ENCODE measurements around the gene CELF6. TPM values are rescaled to one million over a fixed set of nuclear protein-coding genes. Genes with fewer than 3 reads are reported as not detected.
A peak's percentile ranks its signal among the peaks of the same experiment; 100 is the strongest.

CELF6 gene
- total RNA-seq, 1 donor from 2014 or later: not detected

GRCh38 chr15:72271221-72271620 is 48.7 kb downstream of the CELF6 start:
- ATAC-seq: no peak

DNA sequence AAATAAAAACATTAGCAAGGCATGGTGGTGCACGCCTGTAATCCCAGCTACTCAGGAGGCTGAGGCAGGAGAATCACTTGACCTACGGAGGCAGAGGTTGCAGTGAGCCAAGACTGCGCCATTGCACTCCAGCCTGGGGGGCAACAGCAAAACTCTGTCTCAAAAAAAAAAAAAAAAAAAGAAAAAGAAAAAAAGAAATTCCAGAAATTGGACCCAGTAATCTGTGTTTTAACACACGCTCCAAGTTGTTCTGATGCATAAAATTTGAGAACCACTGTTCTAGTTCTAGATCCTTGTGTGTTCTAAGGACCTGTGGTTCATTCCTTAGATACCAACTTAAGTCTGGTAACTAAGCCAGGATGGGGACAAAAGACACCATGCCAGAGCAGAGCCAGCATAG is 50.2 kb downstream of the CELF6 start:
- no peak for ATAC-seq

DNA sequence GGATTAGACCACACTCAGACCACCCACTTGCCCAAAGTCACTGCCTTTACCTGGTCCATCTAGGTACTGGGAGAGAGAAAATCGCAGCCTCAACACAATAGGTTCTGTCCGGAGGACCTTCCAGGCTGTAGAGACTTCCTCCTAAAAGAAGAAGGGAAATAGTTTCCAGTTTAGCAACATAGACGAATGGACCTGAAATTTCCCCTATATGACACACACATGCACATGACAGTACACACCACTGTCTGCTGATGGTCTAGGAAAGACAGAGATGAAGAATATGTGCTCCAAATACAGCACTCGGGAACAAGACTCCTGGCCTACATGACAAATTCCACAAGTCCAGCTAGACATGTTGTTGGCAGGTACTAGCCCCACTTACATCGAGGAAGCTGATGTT is 54.9 kb downstream of the CELF6 start:
- ATAC-seq: no peak

- no peak for ATAC-seq
These were observed 67.2 kb downstream of the CELF6 start for GRCh38 chr15:72252663-72253299.

- peak; percentile 25 for ATAC-seq
These were observed 70.7 kb downstream of the CELF6 start for GRCh38 chr15:72249142-72249810.

DNA sequence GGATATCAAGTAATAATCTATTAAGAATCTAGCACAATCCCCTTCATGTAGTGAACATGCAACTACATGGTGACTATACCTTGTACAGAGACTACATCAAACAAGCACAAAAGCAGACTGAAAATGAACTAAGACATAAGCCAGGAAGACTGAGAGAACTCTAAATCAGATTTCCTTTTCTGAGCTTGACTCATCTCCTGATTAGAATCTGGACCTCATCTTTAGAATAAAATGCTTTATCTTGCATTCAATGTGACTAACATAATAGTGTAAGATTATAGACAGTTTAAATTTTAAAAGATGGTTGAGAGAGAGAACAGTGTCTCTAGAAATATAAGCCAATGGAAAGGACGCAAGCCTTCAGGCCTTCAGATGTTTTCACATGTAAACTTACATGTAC is 71.4 kb downstream of the CELF6 start:
- ATAC-seq: no peak

DNA sequence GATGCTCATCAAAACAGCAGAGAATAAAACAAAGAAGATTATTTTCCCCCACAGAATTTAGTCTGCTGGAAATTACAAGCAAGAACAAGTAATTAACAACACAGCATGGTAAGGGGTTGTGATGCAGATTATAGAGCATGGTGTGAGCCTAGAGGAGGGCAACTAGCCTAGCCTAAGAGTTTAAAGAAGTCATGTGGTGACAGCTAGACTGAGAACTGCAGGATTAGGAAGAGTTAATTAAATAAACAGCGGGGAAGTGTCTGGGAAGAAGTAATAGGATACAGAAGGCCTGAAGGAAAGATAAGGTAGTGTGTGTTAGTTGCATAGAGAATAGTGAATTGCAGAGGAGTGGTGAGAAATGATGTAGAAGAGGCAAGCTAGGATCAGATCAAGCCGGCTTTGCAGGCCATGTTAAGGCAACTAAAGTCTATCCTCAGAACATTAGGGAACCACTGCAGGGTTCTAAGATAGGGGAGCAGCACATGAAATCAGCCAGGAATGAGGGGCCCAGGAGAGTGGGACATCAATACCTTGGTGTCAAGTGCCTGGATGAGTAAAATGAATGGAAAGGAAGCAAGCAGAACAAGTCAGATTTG is 77.1 kb downstream of the CELF6 start:
- ATAC-seq: no peak

DNA sequence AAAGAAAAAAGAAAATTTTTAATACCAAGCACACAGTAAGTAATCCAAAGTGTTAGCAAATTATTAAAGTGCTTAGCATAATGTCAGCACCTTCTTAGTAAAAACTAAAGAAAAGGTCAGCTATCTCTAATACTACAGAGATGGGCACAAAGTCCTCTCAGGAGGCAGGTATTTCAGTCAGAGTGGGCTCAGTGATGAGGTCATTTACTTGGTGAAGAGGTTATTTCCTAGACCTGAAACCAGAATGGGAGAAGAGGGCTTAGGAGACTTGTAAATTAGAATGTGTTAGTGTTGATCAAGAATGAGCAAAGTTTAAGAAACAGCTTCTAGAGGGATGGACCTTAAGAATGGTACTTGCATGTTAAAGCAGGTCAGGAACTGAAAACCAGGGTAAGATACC is 80.3 kb downstream of the CELF6 start:
- no peak for ATAC-seq

DNA sequence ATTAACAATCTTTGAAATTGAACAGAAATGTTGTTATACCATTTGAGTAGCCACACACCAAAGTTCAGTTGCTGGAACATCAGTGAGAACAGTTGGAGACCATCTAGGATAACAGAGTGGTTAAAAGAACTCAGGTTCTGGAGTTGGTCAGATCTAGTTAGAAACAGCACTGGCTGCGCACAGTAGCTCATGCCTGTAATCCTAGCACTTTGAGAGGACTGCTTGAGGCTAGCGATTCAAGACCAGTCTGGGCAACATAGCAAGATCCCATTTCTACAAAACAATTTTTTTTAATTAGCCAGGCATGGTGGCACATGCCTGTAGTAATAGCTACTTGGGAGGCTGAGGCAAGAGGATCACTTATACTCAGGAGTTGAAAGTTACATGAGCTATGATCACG is 81.4 kb downstream of the CELF6 start:
- no peak for ATAC-seq

GRCh38 chr15:72237853-72238224 is 82.1 kb downstream of the CELF6 start:
- peak; percentile 61 for ATAC-seq

DNA sequence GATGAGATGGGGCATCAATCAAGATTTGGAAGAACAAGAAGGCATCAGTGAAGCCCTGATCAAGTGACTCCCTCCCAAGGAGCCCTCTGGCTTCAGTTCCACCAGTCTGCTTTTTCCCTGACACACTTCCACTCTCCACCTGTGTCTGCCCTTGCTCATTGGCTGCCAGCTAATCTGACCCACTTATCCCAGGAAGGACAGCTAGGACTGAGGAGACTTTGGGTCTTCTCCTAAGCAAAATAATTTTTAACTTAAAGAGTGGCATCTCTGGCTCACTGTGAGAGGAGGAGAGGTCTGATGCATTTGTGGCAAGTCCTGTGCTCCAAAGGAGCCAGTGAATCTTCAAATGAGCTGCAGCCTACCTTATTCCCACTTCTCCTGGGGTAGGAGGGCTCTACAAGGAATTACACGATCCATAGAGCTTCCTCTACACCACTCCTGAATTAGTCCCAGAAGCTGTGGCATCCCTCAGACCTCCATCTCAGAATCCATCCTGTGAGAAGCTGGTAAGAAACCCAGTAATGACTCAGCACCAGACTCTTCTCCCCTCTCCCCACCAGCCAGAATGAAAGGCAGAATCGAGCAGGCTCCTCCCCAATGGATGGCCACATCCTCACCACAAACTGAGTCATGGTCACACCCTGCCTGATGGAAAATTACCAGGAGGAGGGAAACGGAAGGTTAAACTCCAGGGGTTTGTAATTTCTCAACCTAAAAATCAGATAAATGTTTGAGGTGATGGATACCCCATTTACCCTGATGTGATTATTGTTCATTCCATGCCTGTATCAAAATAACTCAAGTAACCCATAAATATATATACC is 82.7 kb downstream of the CELF6 start:
- ATAC-seq: peak; percentile 94

GRCh38 chr15:72236381-72237003 is 83.5 kb downstream of the CELF6 start:
- ATAC-seq: no peak

- ATAC-seq: no peak
These were observed 84.7 kb downstream of the CELF6 start for GRCh38 chr15:72235298-72235697.

Other genes with a start within 250 kb of the CELF6 start
- 23.1 TPM for gene MYO9A, start 202.0 kb downstream of the CELF6 start, total RNA-seq
- gene SENP8, start 201.8 kb downstream of the CELF6 start, total RNA-seq: 1.8 TPM
- gene GRAMD2A, start 122.4 kb downstream of the CELF6 start, total RNA-seq: 4.0 TPM
- 1,103 TPM for gene PKM, start 89.0 kb downstream of the CELF6 start, total RNA-seq
- 32.6 TPM for gene PARP6, start 47.6 kb downstream of the CELF6 start, total RNA-seq
- gene HEXA, start 55.9 kb upstream of the CELF6 start, total RNA-seq: 38.3 TPM
- not detected for gene TMEM202, start 78.1 kb upstream of the CELF6 start, total RNA-seq
- 98.7 TPM for gene ARIH1, start 154.2 kb upstream of the CELF6 start, total RNA-seq

Measured in esophagus mucosa (tissue), 1 donor.